ENCODE data around the gene ADIPOQ. TPM values are rescaled to one million over a fixed set of nuclear protein-coding genes. Genes with fewer than 3 reads are reported as not detected.
"Not testable (repeated sequence)": the region's sequence is repeated elsewhere in the genome, so short reads cannot be mapped to it uniquely, and the experiment has no call there.

Gene ADIPOQ
- total RNA-seq, 2 experiments from 2014 or later = not detected

GRCh38 chr3:186883686-186884058 is 41.2 kb downstream of the ADIPOQ start:
- no peaks in the 10 kb centered on the region for H3K9me3 Mint-ChIP-seq (ENCODE audit: low read depth)
- CTCF ChIA-PET = no interaction called here
- DNase-seq = no peak
- ATAC-seq = no peak
- peaks cover 4% of the 10 kb centered on the region for H3K27me3 Mint-ChIP-seq
- peaks cover 50% of the 10 kb centered on the region for H3K4me1 Mint-ChIP-seq
- peaks cover 2% of the 10 kb centered on the region for H3K36me3 Mint-ChIP-seq
- H3K27ac Mint-ChIP-seq = peak overlapping the region; percentile 75
- H3K4me3 Mint-ChIP-seq = no peak overlapping the region

- CTCF ChIA-PET; H3K36me3 Mint-ChIP-seq; H3K4me3 Mint-ChIP-seq; H3K27me3 Mint-ChIP-seq; H3K9me3 Mint-ChIP-seq (ENCODE audit: low read depth); H3K27ac Mint-ChIP-seq; ATAC-seq; DNase-seq: not testable (repeated sequence)
- peaks cover 40% of the 10 kb centered on the region for H3K4me1 Mint-ChIP-seq
Observed at GRCh38 chr3:186884868-186885267, 42.4 kb downstream of the ADIPOQ start.

DNA sequence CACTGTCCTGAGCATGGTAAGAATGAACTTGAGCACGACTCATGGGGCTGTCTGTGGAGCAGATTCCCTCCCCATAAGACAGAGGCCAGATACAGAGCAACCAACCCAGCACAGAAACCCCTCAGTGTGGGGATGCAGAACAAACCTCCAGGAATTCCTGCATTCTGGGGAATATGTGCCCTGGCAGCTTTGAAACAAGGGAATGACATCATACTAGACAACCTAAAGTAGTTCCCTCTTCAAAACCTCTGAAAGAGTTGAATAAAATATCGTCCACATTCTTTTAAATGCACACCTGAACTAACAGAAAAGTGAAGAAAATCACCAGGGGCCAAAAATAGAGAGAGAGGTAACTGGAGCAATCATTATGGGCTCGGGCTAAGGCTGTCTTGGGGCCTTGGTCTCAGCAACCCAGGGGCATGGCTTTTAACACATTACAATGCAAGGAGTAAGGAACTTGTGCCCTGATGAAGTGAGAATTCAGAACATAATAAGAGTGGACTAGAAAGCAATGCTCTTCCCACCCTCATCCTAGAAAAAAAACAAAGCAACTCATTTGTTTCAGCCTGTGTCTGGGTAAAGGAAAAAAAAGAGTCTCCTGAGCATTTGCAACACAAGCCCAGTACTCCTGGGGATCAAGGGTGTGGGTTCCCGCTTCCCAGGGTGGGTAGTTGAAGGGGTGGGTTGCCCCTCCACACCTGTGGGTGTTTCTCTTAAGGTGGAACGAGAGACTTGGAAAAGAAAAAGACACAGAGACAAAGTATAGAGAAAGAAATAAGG is 43.9 kb downstream of the ADIPOQ start:
- peaks cover 25% of the 10 kb centered on the region for H3K4me1 Mint-ChIP-seq
- DNase-seq (no peak), ATAC-seq (no peak)
- no peaks in the 10 kb centered on the region for H3K9me3 Mint-ChIP-seq (ENCODE audit: low read depth)
- peaks cover 7% of the 10 kb centered on the region for H3K27me3 Mint-ChIP-seq
- H3K36me3 Mint-ChIP-seq = no peaks in the 10 kb centered on the region
- CTCF ChIA-PET = no interaction called here
- no peak overlapping the region for H3K27ac Mint-ChIP-seq
- no peak overlapping the region for H3K4me3 Mint-ChIP-seq

GRCh38 chr3:186887507-186887938 is 45.0 kb downstream of the ADIPOQ start:
- not testable (repeated sequence) for H3K36me3 Mint-ChIP-seq; ATAC-seq; H3K27ac Mint-ChIP-seq; H3K9me3 Mint-ChIP-seq (ENCODE audit: low read depth); DNase-seq; H3K27me3 Mint-ChIP-seq; H3K4me3 Mint-ChIP-seq
- CTCF ChIA-PET = interaction anchor here (1.2 kb wide), 1 partner anchor 11 kb away, joined by 3 read pairs; no protein-coding TSS in a partner anchor
- peaks cover 14% of the 10 kb centered on the region for H3K4me1 Mint-ChIP-seq

DNA sequence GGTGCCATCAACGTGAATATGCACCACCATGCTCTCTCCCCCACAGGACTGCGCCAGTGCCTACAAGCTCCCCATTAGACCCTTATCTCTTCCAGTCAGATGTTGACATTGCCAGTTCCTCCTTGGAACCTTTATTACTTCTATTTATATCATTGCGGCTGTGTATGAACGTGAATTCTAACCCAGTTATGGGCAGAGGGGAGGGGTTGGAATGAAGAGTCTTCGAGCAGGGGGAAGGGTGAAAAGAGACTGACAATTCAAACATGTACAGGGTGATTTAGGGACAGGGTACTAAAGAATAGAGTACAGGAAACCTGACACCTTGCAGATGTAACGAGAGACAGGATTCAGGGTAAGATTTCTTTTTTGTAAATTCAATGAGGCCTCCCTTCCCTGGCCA is 46.1 kb downstream of the ADIPOQ start:
- no peak for ATAC-seq
- Mint-ChIP-seq H3K36me3 (no peaks in the 10 kb centered on the region), H3K27ac (no peak overlapping the region), H3K4me1 (peaks cover 4% of the 10 kb centered on the region), H3K4me3 (no peak overlapping the region), H3K9me3 (ENCODE audit: low read depth) (no peaks in the 10 kb centered on the region), H3K27me3 (peaks cover 7% of the 10 kb centered on the region)
- CTCF ChIA-PET = interaction anchor here (1.2 kb wide), 1 partner anchor 10 kb away, joined by 3 read pairs; no protein-coding TSS in a partner anchor
- DNase-seq = no peak

DNA sequence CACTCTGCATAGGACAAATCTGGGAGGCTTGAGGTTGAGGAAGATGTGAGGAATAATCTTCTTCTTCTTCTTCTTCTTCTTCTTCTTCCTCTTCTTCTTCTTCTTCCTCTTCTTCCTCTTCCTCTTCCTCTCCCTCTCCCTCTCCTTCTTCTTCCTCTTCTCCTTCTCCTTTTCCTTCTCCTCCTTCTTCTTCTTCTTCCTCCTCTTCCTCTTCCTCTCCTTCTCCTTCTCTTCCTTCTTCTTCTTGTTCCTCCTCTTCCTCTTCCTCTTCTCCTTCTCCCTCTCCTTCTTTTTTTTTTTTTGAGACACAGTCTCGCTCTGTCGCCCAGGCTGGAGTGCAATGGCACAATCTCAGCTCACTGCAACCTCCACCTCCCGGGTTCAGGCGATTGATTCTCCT is 47.2 kb downstream of the ADIPOQ start:
- H3K4me3 Mint-ChIP-seq; H3K4me1 Mint-ChIP-seq; H3K9me3 Mint-ChIP-seq (ENCODE audit: low read depth); H3K36me3 Mint-ChIP-seq; ATAC-seq; DNase-seq; H3K27ac Mint-ChIP-seq; CTCF ChIA-PET; H3K27me3 Mint-ChIP-seq: not testable (repeated sequence)

DNA sequence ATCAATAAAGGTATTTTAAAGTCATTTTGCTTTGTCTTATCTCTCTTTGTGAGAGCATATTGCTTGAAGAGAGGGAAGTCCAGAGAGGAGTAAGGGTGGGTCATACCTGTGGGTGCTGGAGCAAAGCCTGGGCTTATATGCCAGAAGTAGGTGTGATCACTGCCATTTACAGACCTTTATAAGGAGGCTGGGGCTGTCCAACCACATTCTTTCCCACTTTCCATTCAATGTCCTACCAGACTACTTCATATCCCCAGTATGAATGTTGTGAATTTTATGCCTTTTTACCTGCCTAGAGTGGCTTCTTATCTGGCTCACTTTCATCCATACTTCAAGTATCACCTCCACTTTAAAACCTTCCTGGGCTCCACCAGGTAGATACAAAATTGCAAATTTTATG is 48.4 kb downstream of the ADIPOQ start:
- no peaks in the 10 kb centered on the region for H3K36me3 Mint-ChIP-seq
- ATAC-seq = no peak
- no peaks in the 10 kb centered on the region for H3K4me1 Mint-ChIP-seq

DNA sequence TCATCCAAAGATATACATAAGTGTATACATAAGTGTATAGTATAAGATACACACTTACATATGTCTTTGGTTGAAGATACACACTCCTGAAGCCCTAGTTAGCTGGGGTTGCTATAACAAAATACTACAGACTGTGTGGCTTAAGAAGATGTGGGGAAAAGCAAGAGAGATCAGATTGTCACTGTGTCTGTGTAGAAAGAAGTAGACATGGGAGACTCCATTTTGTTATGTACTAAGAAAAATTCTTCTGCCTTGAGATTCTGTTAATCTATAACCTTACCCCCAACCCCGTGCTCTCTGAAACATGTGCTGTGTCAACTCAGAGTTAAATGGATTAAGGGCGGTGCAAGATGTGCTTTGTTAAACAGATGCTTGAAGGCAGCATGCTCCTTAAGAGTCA is 50.6 kb downstream of the ADIPOQ start:
- H3K36me3 Mint-ChIP-seq; ATAC-seq; H3K4me1 Mint-ChIP-seq; DNase-seq; CTCF ChIA-PET; H3K4me3 Mint-ChIP-seq; H3K27ac Mint-ChIP-seq; H3K27me3 Mint-ChIP-seq; H3K9me3 Mint-ChIP-seq (ENCODE audit: low read depth): not testable (repeated sequence)

More for the DNA sequence above, 48.4 kb downstream of the ADIPOQ start:
- no peak overlapping the region for H3K4me3 Mint-ChIP-seq
- no peak overlapping the region for H3K27ac Mint-ChIP-seq
- CTCF ChIA-PET = no interaction called here
- DNase-seq = no peak
- H3K27me3 Mint-ChIP-seq = peaks cover 7% of the 10 kb centered on the region
- H3K9me3 Mint-ChIP-seq (ENCODE audit: low read depth) = no peaks in the 10 kb centered on the region

DNA sequence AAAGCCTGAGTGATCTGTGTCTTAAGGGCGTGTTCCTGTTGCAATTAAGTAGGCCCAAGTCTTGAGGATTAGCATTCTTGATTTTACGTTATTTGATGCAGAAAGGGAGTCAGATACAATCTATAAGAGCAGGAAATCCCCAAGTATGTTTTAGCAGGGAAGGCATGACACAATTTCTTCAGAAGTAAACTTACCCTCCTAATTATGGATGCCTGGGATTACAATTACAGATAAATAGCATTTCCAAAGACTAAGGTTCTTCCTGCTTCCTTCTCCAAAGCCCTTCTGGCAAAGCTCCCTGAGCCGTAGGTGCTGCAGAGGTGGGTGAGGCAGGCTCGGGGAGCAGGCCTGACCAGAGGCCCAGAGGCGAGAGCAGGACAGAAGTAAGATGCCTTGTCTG is 52.9 kb downstream of the ADIPOQ start:
- no peaks in the 10 kb centered on the region for H3K9me3 Mint-ChIP-seq (ENCODE audit: low read depth)
- no peak overlapping the region for H3K4me3 Mint-ChIP-seq
- no peaks in the 10 kb centered on the region for H3K27me3 Mint-ChIP-seq
- H3K36me3 Mint-ChIP-seq = peaks cover 4% of the 10 kb centered on the region
- H3K4me1 Mint-ChIP-seq = peaks cover 6% of the 10 kb centered on the region
- CTCF ChIA-PET = no interaction called here
- DNase-seq (no peak), ATAC-seq (no peak)
- H3K27ac Mint-ChIP-seq = no peak overlapping the region

DNA sequence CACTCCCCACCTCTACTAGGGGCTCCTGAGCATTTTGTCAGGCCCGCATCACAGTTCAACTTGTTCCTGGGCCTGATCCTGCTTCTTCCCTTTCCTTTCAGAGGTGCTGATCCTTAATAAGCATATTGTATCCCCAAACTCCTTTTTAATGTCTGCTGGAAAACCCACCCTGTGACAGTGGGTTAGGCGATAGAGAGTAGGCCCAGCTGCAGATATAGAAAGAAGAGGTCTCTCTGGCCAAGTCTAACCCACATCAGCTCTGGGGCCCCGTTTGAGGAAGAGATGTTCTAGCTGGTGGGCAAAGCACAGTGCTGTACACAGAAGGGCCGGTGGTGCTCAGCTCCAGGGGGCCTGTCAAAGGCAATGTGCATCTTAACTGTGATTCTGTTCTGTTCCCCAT is 53.5 kb downstream of the ADIPOQ start:
- Mint-ChIP-seq H3K9me3 (ENCODE audit: low read depth) (no peaks in the 10 kb centered on the region), H3K27me3 (no peaks in the 10 kb centered on the region), H3K4me3 (no peak overlapping the region), H3K36me3 (peaks cover 7% of the 10 kb centered on the region), H3K27ac (no peak overlapping the region), H3K4me1 (peaks cover 10% of the 10 kb centered on the region)
- ATAC-seq (no peak), DNase-seq (no peak)
- CTCF ChIA-PET = no interaction called here

- peaks cover 7% of the 10 kb centered on the region for H3K36me3 Mint-ChIP-seq
- no peak for ATAC-seq
- no peaks in the 10 kb centered on the region for H3K27me3 Mint-ChIP-seq
- H3K4me3 Mint-ChIP-seq = no peak overlapping the region
- CTCF ChIA-PET = no interaction called here
- H3K4me1 Mint-ChIP-seq = peaks cover 15% of the 10 kb centered on the region
- no peak for DNase-seq
- H3K27ac Mint-ChIP-seq = no peak overlapping the region
- no peaks in the 10 kb centered on the region for H3K9me3 Mint-ChIP-seq (ENCODE audit: low read depth)
Observed at GRCh38 chr3:186896875-186897274, 54.4 kb downstream of the ADIPOQ start.

DNA sequence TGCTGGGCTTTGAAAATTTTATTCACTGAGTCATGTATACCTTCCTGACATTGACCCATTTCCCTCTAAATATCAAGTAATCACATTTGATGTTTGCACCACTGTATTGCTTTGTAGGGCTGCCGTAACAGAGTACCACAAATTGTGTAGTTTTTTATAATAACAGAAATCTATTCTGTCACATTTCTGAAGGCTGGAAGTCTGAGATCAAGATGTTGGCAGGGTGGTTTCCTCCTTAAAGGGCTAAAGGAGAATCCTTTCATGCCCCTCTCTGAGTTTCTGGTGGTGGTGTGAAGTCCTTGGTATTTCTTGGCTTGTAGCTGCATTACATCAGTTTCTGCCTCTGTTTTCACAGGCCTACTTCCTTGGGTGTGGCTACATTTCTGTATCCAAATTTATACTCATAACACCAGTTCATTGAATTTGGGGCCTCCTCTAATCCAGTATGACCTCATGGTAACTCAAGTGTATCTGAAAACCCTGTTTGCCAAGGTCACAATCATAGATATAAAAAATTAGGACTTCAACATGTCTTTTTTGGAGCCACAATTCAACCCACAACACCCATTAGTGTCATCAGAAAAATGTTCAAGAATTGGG is 58.7 kb downstream of the ADIPOQ start:
- DNase-seq = no peak
- peaks cover 11% of the 10 kb centered on the region for H3K9me3 Mint-ChIP-seq (ENCODE audit: low read depth)
- no peak overlapping the region for H3K4me3 Mint-ChIP-seq
- CTCF ChIA-PET = interaction anchor here (0.6 to 0.9 kb wide), 2 partner anchors 20 to 23 kb away, joined by 3 read pairs; no protein-coding TSS in a partner anchor
- peak; percentile 61 for ATAC-seq
- peaks cover 18% of the 10 kb centered on the region for H3K4me1 Mint-ChIP-seq
- H3K36me3 Mint-ChIP-seq = peaks cover 41% of the 10 kb centered on the region
- no peaks in the 10 kb centered on the region for H3K27me3 Mint-ChIP-seq
- H3K27ac Mint-ChIP-seq = peak overlapping the region; percentile 74

- CTCF ChIA-PET = no interaction called here
- H3K27me3 Mint-ChIP-seq = no peaks in the 10 kb centered on the region
- H3K27ac Mint-ChIP-seq = no peak overlapping the region
- H3K36me3 Mint-ChIP-seq = peaks cover 49% of the 10 kb centered on the region
- DNase-seq = no peak
- H3K4me1 Mint-ChIP-seq = peaks cover 23% of the 10 kb centered on the region
- H3K9me3 Mint-ChIP-seq (ENCODE audit: low read depth) = peaks cover 19% of the 10 kb centered on the region
- no peak for ATAC-seq
- no peak overlapping the region for H3K4me3 Mint-ChIP-seq
Observed at GRCh38 chr3:186902154-186902553, 59.6 kb downstream of the ADIPOQ start.

- Mint-ChIP-seq H3K27me3 (no peaks in the 10 kb centered on the region), H3K4me1 (peaks cover 28% of the 10 kb centered on the region), H3K9me3 (ENCODE audit: low read depth) (peaks cover 23% of the 10 kb centered on the region), H3K36me3 (peaks cover 54% of the 10 kb centered on the region), H3K27ac (no peak overlapping the region), H3K4me3 (no peak overlapping the region)
- DNase-seq (no peak), ATAC-seq (no peak)
- CTCF ChIA-PET = interaction anchor here (1.2 kb wide), 1 partner anchor 21 kb away, joined by 3 read pairs; no protein-coding TSS in a partner anchor
Observed at GRCh38 chr3:186902713-186903112, 60.2 kb downstream of the ADIPOQ start.
